Activated T-cell treated with anti-CD3 and anti-CD28 coated beads, Interleukin-2, amount 50 U/mL, for 72 hours (primary cell): Measurements from ENCODE around the gene STK11IP. TPM values are rescaled to one million over a fixed set of nuclear protein-coding genes. Genes with fewer than 3 reads are reported as not detected.

Experiments used
- ATAC-seq, 2 donors: fragments of 150-1000 bp; cut with Tn5 transposase; replicated peaks in 1 of 2; 2 replicates each; pipeline ENCODE4 v1.10.0; 2021; ENCODE audit warnings: moderate library complexity in 2 of 2, mild to moderate bottlenecking in 1 of 2
- DNase-seq, 2 donors: peaks; one replicate each; pipeline ENCODE4 v3.0.0; 2021 to 2022; ENCODE audit warnings: mixed read lengths in 1 of 2
- H3K27ac Mint-ChIP-seq: one replicate; pipeline ENCODE4 v1.8.0; 2022; ENCODE audit warnings: mild to moderate bottlenecking, moderate library complexity, mixed read lengths
- H3K27me3 Mint-ChIP-seq: one replicate; pipeline ENCODE4 v1.8.0; 2022; ENCODE audit warnings: low read depth, mixed read lengths
- H3K36me3 Mint-ChIP-seq, 2 donors: one replicate each; pipeline ENCODE4 v1.8.0; 2022; ENCODE audit warnings: mixed read lengths in 2 of 2, mild to moderate bottlenecking in 1 of 2; ENCODE audit not compliant: insufficient read depth in 2 of 2
- H3K4me1 Mint-ChIP-seq: one replicate; pipeline ENCODE4 v1.8.0; 2022; ENCODE audit warnings: low read depth, mixed read lengths
- H3K4me3 Mint-ChIP-seq, 2 donors: one replicate each; pipeline ENCODE4 v1.8.0; 2022; ENCODE audit warnings: mild to moderate bottlenecking in 2 of 2, mixed read lengths in 2 of 2, moderate library complexity in 2 of 2
- H3K9me3 Mint-ChIP-seq, 2 donors: one replicate each; pipeline ENCODE4 v1.8.0; 2022; ENCODE audit warnings: mixed read lengths in 2 of 2
- total RNA-seq, 2 donors: library from RNA; stranded (reverse); gene quantifications; one replicate each; pipeline ENCODE4 v1.2.3, GENCODE V29; 2022

Gene STK11IP
- total RNA-seq, 2 donors from 2014 or later, result 27.0 to 27.8 TPM

DNA sequence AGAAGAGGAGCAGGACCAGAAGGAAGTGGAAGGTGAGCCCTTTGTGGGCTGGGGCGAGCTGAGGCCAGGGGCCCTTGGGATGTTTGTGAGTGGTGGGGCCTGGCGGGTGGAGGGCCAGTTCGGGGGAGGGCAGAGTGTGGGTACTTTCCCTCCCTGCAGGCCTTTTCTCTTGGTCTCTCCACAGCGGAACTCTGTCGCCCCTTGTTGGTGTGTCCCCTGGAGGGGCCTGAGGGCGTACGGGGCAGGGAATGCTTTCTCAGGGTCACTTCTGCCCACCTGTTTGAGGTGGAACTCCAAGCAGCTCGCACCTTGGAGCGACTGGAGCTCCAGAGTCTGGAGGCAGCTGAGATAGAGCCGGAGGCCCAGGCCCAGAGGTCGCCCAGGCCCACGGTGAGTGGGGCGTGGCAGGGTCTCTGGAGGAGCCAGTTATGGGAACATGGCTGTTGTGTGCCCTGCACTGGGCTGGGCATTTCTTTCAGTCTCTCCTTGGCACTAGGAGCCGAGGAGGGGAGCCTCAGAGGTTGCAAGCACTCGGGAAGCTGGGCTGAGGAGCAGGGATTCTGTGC lies 10.8 kb downstream of the STK11IP start:
- no peak for ATAC-seq
- DNase-seq, result no peak
- H3K4me1 Mint-ChIP-seq, result peaks cover 14% of the 10 kb centered on the region
- no peaks in the 10 kb centered on the region for H3K27me3 Mint-ChIP-seq
- H3K27ac Mint-ChIP-seq, result no peak overlapping the region
- peaks cover 0 to 2% of the 10 kb centered on the region in 2 donors for H3K36me3 Mint-ChIP-seq
- no peak overlapping the region for H3K4me3 Mint-ChIP-seq
- no peaks in the 10 kb centered on the region for H3K9me3 Mint-ChIP-seq

GRCh38 chr2:219609149-219609750 lies 11.6 kb downstream of the STK11IP start:
- Mint-ChIP-seq H3K27me3 (no peaks in the 10 kb centered on the region), H3K4me1 (peaks cover 14% of the 10 kb centered on the region), H3K4me3 (no peak overlapping the region), H3K36me3 (peaks cover 0 to 2% of the 10 kb centered on the region in 2 donors), H3K9me3 (no peaks in the 10 kb centered on the region), H3K27ac (no peak overlapping the region)
- DNase-seq (no peak), ATAC-seq (no peak)

- no peaks in the 10 kb centered on the region for H3K27me3 Mint-ChIP-seq
- H3K4me3 Mint-ChIP-seq, result no peak overlapping the region
- no peaks in the 10 kb centered on the region for H3K9me3 Mint-ChIP-seq
- no peak for DNase-seq
- H3K4me1 Mint-ChIP-seq, result peaks cover 14% of the 10 kb centered on the region
- H3K36me3 Mint-ChIP-seq, result peaks cover 0 to 2% of the 10 kb centered on the region in 2 donors
- no peak overlapping the region for H3K27ac Mint-ChIP-seq
- no peak for ATAC-seq
Measured at GRCh38 chr2:219611306-219611705, 13.6 kb downstream of the STK11IP start.

- DNase-seq (no peak), ATAC-seq (no peak)
- H3K36me3 Mint-ChIP-seq, result peaks cover 0 to 2% of the 10 kb centered on the region in 2 donors
- no peak overlapping the region for H3K27ac Mint-ChIP-seq
- no peaks in the 10 kb centered on the region for H3K9me3 Mint-ChIP-seq
- H3K4me3 Mint-ChIP-seq, result no peak overlapping the region
- H3K27me3 Mint-ChIP-seq, result no peaks in the 10 kb centered on the region
- H3K4me1 Mint-ChIP-seq, result peaks cover 14% of the 10 kb centered on the region
Measured at GRCh38 chr2:219611866-219612576, 14.4 kb downstream of the STK11IP start.

- peak in 1 of 2 donors; percentile 13 for DNase-seq
- no peak overlapping the region for H3K4me3 Mint-ChIP-seq
- H3K9me3 Mint-ChIP-seq, result no peaks in the 10 kb centered on the region
- H3K27ac Mint-ChIP-seq, result no peak overlapping the region
- ATAC-seq, result peak in 1 of 2 donors; percentile 24
- H3K27me3 Mint-ChIP-seq, result no peaks in the 10 kb centered on the region
- H3K4me1 Mint-ChIP-seq, result peaks cover 14% of the 10 kb centered on the region
- H3K36me3 Mint-ChIP-seq, result peaks cover 0 to 2% of the 10 kb centered on the region in 2 donors
Measured at GRCh38 chr2:219612577-219613286, 15.1 kb downstream of the STK11IP start.

DNA sequence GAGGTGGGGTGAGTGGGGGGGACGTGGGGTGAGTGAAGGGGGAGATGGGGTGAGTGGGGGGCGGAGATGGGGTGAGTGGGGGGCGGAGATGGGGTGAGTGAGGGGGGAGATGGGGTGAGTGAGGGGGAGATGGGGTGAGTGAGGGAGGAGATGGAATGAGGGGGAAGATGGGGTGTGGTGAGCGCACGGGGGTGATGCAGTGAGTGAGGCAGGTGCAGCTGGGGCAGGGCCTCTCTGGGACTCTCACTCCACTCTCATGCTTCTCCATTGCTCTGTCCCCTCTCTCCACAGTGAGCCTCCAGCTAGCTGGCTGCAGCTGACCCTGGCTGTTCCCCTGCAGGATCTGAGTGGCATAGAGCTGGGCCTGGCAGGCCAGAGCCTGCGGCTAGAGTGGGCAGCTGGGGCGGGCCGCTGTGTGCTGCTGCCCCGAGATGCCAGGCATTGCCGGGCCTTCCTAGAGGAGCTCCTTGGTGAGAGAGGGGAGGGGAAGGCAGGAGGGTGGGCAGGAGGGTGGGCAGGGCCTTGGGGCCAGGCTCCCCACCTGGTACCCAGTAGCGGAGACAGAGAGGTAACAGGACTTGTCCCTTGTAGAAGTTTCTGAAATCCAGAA lies 15.9 kb downstream of the STK11IP start:
- Mint-ChIP-seq H3K4me3 (no peak overlapping the region), H3K9me3 (no peaks in the 10 kb centered on the region), H3K27ac (no peak overlapping the region), H3K36me3 (peaks cover 0 to 2% of the 10 kb centered on the region in 2 donors), H3K4me1 (peaks cover 14% of the 10 kb centered on the region), H3K27me3 (no peaks in the 10 kb centered on the region)
- ATAC-seq, result no peak
- DNase-seq, result no peak

GRCh38 chr2:219614076-219614860 lies 16.6 kb downstream of the STK11IP start:
- Mint-ChIP-seq H3K27ac (no peak overlapping the region), H3K36me3 (peaks cover 0 to 2% of the 10 kb centered on the region in 2 donors), H3K9me3 (no peaks in the 10 kb centered on the region), H3K27me3 (no peaks in the 10 kb centered on the region), H3K4me1 (peaks cover 14% of the 10 kb centered on the region), H3K4me3 (no peak overlapping the region)
- ATAC-seq (no peak), DNase-seq (no peak)

GRCh38 chr2:219615036-219615435 lies 17.4 kb downstream of the STK11IP start:
- Mint-ChIP-seq H3K9me3 (no peaks in the 10 kb centered on the region), H3K27ac (no peak overlapping the region), H3K4me1 (peaks cover 14% of the 10 kb centered on the region), H3K36me3 (peaks cover 0 to 2% of the 10 kb centered on the region in 2 donors), H3K4me3 (no peak overlapping the region), H3K27me3 (no peaks in the 10 kb centered on the region)
- no peak for DNase-seq
- ATAC-seq, result no peak

DNA sequence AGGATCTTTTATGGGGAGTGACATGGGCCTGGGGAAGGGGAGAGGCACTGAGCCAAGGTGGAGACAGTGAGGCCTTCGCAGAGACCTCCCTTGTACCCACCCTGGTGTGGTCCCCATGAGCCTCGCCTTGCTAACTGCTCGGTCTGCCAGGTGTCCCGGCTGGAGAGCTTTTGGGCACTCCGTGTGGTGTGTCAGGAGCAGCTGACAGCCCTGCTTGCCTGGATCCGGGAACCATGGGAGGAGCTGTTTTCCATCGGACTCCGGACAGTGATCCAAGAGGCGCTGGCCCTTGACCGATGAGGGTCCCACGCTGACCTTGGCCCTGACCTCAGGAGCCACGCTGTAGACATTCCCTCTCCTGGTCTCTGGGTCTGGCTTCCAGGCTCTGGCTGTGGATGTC lies 18.2 kb downstream of the STK11IP start:
- H3K27me3 Mint-ChIP-seq, result no peaks in the 10 kb centered on the region
- ATAC-seq (no peak), DNase-seq (no peak)
- no peak overlapping the region for H3K27ac Mint-ChIP-seq
- no peak overlapping the region for H3K4me3 Mint-ChIP-seq
- H3K9me3 Mint-ChIP-seq, result no peaks in the 10 kb centered on the region
- peaks cover 14% of the 10 kb centered on the region for H3K4me1 Mint-ChIP-seq
- H3K36me3 Mint-ChIP-seq, result peaks cover 0 to 2% of the 10 kb centered on the region in 2 donors

DNA sequence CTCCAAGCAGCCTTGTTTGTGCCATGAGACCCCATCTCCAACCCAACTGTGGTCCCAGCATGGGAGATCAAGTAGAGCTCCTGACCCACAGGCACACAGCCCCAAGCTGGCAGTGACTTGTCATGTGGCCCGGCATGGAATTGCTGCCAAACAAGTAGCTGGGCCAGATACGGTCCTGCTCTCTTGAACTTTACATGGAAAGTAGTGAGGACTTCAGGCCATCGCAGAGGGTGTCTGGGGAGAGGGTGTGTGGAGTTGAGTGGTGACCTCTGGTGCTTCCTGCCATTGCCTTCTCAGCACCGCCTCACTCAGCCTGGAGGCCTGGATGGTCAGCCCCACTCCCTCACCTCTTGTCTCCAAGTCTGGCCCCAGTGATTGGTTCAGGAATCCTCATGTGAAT lies 18.9 kb downstream of the STK11IP start:
- ATAC-seq (no peak), DNase-seq (no peak)
- H3K4me1 Mint-ChIP-seq, result peaks cover 9% of the 10 kb centered on the region
- H3K4me3 Mint-ChIP-seq, result no peak overlapping the region
- H3K36me3 Mint-ChIP-seq, result no peaks in the 10 kb centered on the region
- no peak overlapping the region for H3K27ac Mint-ChIP-seq
- no peaks in the 10 kb centered on the region for H3K27me3 Mint-ChIP-seq
- H3K9me3 Mint-ChIP-seq, result no peaks in the 10 kb centered on the region

DNA sequence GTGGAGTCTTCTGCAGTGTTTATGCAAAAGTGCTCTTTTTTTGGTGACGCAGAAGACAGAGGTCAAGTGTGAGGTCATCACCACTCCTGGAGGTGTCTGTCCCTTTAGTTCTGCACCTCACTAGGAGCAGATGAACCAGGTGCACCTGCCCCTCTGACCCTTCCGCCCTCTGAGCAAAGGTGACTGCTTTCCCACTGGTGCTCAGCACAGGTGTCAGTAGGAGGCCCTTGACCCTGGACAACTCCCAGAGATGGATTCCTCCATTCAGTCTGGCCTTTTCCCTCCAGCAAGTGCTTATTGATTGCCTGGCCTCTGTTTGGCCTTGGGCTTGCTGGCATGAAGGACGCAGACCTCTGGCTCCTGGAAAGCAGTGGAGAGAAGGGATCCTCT lies 21.1 kb downstream of the STK11IP start:
- DNase-seq (no peak), ATAC-seq (no peak)
- H3K36me3 Mint-ChIP-seq, result no peaks in the 10 kb centered on the region
- no peaks in the 10 kb centered on the region for H3K27me3 Mint-ChIP-seq
- H3K9me3 Mint-ChIP-seq, result no peaks in the 10 kb centered on the region
- H3K4me3 Mint-ChIP-seq, result no peak overlapping the region
- H3K4me1 Mint-ChIP-seq, result no peaks in the 10 kb centered on the region
- H3K27ac Mint-ChIP-seq, result no peak overlapping the region

- Mint-ChIP-seq H3K4me1 (no peaks in the 10 kb centered on the region), H3K4me3 (no peak overlapping the region), H3K27me3 (no peaks in the 10 kb centered on the region), H3K36me3 (no peaks in the 10 kb centered on the region), H3K27ac (no peak overlapping the region), H3K9me3 (no peaks in the 10 kb centered on the region)
- DNase-seq (no peak), ATAC-seq (no peak)
Measured at GRCh38 chr2:219619235-219619634, 21.6 kb downstream of the STK11IP start.
